GM12874 (cell line): ENCODE results near the gene WDR1.

Source experiments
- TF ChIP-seq, protein P1 (sequence below): IDR thresholded peaks from 2 replicates; pipeline ENCODE4 v1.5.1; 2011; ENCODE audit warnings: low read depth, mild to moderate bottlenecking, control low read depth, low read length, moderate library complexity; ENCODE audit not compliant: insufficient read depth

Gene WDR1

DNA sequence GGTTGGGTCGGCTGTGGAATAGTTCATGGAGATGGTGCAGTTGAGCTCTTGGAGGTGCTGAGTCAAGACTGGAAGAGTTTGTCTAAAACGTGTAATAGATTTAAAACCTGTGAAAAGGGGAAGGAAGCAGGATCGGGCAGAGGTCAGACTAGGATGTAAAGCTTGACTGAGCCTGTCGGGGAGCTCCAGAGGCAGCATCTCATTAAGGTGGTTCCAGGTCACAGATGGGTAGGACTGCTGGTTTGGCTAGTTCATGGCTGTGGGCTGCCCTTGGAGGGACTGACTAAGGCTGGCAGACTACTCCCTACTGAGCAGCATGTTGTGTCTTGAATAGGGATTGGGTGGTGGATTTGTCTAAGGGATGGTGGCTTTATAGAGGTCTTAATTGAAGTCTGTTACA, 28.4 kb upstream of the WDR1 start:
- TF ChIP-seq, protein P1, sequence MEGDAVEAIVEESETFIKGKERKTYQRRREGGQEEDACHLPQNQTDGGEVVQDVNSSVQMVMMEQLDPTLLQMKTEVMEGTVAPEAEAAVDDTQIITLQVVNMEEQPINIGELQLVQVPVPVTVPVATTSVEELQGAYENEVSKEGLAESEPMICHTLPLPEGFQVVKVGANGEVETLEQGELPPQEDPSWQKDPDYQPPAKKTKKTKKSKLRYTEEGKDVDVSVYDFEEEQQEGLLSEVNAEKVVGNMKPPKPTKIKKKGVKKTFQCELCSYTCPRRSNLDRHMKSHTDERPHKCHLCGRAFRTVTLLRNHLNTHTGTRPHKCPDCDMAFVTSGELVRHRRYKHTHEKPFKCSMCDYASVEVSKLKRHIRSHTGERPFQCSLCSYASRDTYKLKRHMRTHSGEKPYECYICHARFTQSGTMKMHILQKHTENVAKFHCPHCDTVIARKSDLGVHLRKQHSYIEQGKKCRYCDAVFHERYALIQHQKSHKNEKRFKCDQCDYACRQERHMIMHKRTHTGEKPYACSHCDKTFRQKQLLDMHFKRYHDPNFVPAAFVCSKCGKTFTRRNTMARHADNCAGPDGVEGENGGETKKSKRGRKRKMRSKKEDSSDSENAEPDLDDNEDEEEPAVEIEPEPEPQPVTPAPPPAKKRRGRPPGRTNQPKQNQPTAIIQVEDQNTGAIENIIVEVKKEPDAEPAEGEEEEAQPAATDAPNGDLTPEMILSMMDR = no peak

DNA sequence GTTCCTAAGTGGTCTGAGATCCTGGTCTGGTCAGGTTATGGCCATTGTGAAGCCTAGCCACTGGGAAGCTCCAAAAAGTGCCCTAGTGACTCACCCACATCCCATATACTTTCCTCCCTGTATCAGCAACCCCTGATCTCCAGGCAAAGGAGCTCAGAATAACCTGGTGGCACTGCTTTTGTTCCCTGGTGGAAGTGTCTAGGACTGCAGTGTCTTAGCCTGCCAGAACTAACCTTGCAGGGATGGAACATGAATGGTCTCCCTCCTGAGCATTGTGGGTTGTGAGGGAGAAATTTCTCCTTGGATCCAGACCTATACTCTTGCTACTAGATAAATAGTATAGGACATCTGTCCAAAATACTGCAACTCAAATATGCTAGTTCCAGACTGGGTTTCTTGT, 27.9 kb upstream of the WDR1 start:
- TF ChIP-seq, protein P1 = no peak

DNA sequence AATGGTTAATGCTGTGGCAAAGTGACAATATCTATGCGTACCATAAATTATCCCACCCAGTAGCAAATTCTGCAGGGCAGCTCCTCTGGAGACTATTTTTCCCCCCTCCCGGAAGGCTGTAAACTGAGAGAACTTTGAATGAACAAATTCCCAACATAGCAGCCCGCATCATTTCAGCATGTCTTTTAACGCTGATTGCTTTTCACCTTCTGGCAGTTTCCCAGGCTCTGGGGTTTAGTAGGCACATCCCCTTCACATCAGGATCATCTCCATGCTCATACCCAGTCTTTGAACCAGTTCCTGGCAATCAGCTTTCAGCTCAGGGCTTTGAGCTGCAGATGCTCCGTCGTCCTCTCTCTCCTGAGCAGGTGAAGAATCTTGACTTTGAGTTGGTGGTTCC, 26.6 kb upstream of the WDR1 start:
- TF ChIP-seq, protein P1 = no peak

DNA sequence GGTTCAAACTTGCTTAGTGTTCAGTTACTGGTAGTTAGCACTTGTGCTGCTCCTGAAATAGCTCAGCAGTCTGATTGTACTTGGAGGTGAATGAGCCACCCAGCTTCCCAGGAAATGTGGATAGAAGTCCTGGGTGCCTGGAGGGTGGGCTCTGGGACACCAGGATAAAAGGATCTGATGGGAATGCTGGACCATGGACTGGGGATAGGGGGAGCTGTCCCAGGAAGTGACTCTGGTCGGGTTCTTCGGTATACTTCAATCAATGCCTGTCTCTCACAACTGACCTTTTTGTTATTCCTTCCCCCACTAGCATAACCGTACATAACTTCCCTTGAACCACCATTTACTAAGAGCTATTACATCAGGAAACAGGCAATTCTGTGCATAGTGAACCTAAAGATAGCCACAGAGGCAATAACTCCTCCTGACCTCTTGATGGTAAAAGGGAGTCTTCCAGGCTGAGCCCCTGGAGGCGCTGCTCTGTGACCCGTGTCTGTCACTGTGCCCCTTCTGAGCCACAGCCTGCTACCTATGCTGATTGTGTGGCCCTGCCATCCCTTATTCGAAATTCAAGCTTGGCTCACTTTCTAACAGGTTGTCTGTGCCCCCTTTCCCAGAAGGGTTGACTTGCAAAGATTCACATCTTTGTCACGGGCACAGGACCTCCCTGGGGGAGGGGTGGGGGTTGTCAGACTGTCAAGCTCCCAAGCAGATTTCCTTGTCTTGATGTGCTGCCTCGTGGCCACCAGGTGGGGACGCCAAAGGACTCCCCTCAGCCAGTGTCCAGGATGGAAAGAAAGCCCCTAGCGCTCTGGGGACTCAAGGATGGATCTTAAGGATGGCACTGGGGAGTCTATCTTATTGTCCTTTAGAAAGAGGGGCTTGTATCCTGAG, 24.5 kb upstream of the WDR1 start:
- TF ChIP-seq, protein P1 = no peak

DNA sequence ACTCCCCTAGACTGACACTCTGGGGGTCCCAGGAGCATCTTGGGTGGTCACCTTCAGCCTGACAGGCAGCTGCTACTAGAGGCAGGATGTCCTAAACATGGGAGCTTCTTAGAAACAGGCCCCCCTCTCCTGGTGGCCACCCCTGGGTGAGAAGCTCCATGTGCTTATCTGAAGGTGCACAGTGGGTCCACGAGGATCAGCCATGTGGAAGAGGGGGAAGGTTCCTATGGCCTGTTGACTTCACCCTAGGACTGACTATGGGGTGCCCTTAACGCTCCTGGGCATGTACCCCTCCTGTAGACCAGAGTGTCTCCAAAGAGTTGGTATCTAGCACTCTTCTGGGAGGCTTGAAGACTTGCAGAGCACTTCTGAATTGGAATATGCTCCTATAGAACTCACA, 22.9 kb upstream of the WDR1 start:
- TF ChIP-seq, protein P1 = no peak

DNA sequence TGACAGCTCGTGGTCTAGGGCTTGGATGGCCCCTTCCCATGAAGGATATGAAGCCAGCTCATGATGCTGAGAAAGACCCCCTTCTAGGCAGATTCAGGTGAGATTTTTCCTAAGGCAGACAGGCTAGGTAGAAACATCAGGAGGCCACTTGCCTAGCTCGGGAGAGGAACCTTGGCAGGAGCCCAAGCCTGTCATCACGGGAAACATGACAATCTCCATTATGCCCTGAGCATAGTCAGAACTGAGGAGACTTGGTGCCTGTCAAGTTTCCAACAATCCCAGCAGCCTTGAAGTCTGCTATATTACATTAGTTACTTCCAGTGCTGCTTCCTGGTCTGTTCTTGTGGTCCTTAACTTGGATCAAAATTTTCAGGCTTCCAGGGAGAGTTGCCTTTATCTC, 18.7 kb upstream of the WDR1 start:
- TF ChIP-seq, protein P1 = no peak

DNA sequence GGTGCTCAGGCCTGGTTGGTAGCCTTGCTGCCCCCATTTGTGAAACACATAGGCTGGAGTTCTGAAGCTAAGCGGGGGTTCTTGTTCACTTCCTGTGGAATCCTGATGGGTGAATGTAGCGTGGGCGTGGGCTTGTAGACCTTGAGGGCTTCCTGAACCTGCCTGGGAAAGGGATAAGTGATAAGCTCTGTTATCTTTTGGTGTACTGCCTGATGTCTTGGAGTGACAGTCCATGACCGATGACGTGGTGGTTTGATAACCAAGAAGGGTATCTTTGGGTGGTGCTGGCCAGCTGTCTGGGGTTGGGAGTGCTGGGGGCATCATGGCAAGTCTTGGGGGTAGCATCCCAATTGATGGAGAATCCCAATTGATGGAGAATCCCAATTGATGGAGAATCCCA, 17.5 kb upstream of the WDR1 start:
- TF ChIP-seq, protein P1 = no peak

DNA sequence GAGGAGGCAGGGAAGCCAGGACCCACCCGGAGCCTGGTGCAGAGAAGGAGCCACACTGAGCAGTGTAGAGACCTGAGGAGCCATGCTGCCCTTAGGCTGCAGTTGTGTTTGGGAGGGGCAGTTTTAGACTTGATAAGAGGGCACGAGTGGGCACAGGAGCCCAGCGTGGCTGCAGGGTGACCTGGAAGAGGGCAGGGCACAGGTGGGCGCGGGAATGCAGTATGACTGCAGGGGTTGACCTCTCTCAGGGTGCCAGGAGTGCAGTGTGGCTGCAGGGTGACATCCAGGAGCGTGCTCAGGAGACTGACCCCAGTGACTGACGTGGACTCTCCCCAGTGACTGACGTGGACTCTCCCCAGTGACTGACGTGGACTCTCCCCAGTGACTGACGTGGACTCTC, 14.6 kb upstream of the WDR1 start:
- TF ChIP-seq, protein P1 = no peak
